Dedifferentiated amniotic fluid mesenchymal stem cell (primary cell): Measurements from ENCODE around the gene GABBR2.

ENCODE experiments used
- DNase-seq: peaks from one replicate; pipeline ENCODE4 v3.0.0-alpha.2; 2016; ENCODE audit errors: extremely low spot score

Gene GABBR2

GRCh38 chr9:98370976-98371315, 337.8 kb downstream of the GABBR2 start:
- DNase-seq: no peak

DNA sequence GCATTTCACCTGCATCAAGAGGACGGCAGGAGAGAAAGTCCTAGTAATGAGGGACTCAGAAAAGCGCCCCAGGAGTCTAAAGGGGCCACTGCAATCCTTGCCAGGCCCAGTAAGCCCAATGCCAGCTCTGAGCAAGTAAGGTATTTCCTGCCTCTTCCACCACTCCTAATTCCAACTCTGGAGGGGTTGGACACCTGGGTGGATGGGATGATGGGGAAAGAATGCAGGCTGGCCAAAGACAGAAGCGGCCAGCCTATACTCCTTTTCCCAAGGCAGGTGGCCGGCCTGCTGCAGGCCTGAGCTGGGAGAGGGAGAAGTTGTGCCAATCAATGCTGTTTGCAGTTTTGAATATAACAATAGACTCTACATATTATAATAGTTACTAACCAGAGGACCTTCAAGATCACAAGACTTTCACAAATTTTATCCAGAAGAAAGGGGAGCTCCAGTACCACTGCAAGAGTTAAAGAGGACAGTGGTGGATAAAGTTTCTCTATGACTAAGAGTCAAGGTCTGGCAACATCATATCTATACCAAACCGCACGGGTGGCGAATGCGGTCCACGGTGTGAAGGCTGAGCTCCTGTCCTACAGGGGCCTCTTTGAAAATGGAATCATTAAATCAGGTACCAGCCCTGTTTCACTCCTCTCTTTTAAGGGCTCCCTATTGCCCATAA, 338.3 kb downstream of the GABBR2 start:
- no peak for DNase-seq

GRCh38 chr9:98369896-98370295, 338.8 kb downstream of the GABBR2 start:
- DNase-seq: no peak

DNA sequence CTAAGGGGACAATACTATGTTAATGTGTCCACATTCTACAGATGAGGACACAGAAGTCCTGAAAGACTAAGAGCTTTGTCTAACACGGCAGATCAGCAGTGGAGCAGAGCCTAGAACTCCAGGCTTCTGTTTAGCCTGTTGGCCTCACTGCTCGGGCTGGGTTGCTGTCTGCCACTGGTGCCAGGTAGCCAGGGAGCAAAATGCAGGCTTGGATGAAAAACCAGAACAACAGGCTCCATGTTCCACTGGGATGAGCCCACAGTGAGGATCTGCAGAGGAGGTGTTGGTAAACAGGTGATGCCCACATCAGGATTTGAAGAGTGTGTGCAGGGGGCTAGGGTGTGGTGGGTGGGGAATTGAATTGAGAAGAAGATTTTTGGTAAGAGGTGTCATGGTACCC, 339.3 kb downstream of the GABBR2 start:
- no peak for DNase-seq

GRCh38 chr9:98369066-98369425, 339.7 kb downstream of the GABBR2 start:
- no peak for DNase-seq

GRCh38 chr9:98368366-98369065, 340.2 kb downstream of the GABBR2 start:
- DNase-seq: no peak

GRCh38 chr9:98367923-98368322, 340.8 kb downstream of the GABBR2 start:
- DNase-seq: no peak

GRCh38 chr9:98367371-98367900, 341.3 kb downstream of the GABBR2 start:
- no peak for DNase-seq

GRCh38 chr9:98365781-98366180, 343.0 kb downstream of the GABBR2 start:
- no peak for DNase-seq

DNA sequence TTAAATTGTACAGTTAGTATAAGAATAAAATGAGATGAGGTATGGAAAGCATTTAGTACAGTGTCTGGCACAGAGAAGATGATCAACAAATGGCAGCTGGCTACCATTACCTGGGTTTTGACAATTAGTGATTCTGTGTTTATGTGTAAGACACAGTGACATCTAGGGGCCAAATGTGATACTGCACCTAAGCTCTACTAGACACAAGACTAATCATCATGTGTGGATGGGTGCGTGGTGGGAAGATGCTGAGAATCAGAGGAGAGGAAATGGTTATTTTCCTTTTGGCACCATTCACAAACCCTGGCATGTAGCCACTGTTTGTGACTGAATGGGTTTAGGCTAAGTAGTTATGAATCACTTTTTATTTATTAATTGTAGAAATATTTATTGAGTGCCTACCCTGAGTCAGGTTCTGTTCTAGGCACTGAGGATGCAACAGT, 343.5 kb downstream of the GABBR2 start:
- DNase-seq: no peak

DNA sequence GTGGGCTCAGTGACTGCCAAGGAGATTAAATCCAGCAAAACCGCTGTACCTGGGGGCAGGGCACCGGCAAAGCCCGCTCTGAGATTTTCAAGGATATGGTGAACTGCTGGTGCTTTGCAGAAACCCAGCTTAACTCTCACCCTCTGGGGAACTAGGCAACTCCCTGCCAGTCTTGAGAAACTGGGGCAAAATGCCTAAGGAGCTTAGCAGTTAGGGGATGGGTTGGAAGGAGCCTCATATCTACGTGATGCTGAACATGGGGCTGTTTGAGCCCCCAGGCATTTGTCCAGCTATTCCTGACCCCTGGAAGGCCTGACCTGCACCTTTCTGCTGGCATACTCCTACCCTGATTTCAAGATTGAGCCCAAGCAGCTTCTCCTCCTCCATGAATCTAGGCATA, 344.6 kb downstream of the GABBR2 start:
- no peak for DNase-seq

GRCh38 chr9:98363644-98364043, 345.1 kb downstream of the GABBR2 start:
- no peak for DNase-seq

- DNase-seq: no peak
Observed at GRCh38 chr9:98362624-98363252, 346.0 kb downstream of the GABBR2 start.

DNA sequence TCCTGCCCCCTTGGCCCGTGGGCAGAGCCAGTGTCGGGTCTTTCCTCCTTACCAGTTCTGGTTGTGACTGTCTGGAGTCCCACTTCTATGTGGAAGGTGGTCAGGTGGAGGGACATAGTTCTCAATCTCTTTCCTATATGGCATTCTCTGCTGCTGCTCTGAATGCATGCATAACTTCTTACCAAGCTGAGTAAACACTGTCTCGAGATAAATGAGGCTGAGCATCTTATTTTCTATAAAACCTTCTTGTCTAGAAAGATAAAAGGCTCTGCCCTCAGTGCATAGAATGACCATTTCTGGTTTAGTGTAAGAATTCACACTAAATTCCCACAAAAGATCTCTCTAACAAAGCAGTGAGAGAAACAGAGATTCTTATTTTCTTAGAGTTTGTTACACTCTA, 347.1 kb downstream of the GABBR2 start:
- no peak for DNase-seq

DNA sequence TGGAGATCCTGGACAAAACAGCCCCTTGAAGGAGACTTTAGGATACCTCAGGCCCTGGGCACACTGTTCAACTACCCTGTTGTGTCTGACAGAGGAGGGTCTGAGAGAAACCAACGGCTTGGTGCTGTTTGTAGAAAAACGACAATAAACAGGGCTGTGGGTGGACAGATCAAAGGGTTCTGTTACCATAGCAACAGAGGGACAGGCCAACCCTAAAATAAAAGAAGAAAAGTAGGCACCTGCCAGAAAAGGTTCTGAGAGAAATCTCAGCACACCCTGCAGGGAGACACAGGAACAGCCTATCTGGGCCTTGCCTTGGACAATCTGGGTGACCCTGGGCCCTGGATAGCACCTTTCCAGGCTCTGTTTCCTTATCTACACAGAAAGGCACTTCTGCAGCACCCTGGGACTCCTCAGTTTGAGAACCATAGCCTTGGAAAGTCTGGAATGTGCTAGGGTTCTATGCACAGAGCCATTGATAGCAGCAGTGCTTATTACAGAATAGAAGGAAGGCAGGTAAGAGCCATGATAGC, 348.5 kb downstream of the GABBR2 start:
- DNase-seq: no peak

DNA sequence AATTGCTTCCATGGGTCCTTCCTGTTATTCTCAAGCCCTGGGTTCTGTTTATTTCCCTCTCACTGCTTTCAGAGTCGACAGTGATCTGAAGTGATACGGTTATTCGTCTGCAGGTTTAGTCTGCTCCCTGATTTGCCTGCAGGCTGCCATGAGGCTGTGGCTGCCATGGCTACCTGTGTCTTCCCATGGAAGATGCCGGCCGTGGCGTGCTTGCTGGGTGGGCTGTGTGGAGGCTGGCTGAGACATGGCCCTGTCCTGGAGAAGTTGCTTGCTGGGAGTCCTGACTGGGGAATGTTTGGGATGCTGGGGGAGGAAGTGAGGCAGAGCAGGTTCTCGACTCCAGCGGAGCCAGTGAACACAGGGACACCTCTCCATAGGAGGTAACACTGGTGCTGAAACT, 349.2 kb downstream of the GABBR2 start:
- no peak for DNase-seq

DNA sequence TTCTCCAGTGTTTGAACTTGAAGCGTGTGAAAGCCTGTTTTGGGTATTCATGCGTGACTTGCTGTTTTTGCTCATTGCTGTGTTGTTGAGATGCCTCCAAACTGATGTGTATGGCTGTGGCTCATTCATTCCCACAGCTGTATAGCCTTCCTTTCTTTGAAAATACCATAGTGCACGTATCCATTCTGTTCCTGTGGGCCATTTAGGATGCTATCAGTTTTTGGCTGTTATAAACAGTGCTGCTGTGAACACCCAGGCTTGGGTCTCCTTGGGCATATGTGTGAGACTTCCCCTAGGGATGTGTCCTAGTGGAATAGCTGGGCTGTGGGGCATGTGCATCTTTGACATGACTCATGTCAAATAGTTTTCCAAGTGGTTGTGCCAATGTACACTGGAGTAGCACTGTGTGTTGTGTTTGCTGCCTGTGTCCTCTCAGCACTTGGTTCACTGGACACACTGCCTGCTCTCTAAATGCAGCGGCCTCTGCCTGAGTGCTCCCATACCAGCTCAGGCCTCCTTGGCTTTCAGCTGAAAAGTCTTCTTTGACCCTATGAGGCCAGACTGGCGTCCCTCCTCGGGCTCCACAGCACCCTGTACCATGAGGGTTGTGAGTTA, 350.7 kb downstream of the GABBR2 start:
- no peak for DNase-seq

DNA sequence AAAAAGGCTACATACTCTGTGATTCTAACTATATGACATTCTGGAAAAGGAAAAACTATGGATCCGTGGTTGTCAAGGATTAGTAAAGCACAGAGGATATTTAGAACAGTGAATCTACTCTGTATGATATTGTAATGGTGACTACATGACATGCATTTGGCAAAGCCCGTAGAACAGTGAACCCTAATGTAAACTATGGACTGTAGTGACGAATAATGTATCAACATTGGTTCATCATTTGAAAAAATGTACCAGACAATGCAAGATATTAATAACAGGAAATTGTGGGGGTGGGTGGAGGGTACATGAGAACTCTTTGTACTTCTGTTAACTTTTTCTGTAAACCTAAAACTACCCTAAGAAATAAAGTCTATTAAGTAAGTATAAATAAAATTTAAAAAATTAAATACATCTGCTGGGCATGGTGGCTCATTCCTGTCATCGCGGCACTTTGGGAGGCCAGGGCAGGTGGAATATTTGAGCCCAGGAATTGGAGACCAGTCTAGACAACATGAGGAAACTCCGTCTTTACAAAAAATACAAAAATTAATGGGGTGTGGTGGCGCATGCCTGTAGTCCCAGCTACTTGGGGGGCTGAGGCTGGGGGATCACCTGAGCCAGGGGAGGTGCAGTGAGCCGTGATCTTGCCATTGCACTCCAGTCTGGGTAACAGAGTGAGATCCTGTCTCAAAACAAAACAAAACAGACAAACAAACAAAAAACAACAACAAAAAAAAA, 351.6 kb downstream of the GABBR2 start:
- DNase-seq: no peak

DNA sequence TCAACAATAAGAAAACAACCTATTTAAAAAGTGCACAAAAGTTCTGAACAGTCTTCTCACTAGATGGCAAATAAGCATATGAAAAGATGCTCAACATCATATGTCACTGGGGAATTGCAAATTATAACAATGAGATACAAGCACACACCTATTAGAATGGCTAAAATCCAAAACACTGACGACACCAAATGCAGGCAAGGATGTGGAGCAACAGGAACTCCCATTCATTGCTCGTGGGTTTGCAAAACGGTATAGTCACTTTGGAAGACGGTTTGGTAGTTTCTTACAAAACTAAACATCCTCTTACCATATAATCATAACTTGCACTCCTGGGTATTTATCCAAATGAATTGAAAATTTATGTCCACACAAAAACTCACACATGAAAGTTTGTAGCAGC, 352.4 kb downstream of the GABBR2 start:
- no peak for DNase-seq

DNA sequence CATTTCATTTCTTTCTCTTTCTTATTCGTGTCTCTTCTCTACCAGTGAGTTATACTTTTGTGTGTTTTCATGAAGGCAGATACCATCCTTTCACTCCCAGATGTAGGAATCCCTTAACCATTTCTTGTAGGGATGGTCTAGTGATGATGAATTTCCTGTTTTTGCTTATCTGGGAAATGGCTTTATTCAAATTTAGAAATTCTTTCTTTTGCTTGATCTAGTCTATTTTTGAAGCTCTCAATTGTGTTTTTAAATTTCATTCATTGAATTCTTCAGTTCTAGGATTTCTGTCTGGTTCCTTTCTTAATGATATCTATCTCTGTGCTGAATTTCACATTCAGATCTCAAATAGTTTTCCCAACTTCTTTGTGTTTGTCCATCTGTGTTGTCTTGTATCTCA, 357.4 kb downstream of the GABBR2 start:
- DNase-seq: no peak

DNA sequence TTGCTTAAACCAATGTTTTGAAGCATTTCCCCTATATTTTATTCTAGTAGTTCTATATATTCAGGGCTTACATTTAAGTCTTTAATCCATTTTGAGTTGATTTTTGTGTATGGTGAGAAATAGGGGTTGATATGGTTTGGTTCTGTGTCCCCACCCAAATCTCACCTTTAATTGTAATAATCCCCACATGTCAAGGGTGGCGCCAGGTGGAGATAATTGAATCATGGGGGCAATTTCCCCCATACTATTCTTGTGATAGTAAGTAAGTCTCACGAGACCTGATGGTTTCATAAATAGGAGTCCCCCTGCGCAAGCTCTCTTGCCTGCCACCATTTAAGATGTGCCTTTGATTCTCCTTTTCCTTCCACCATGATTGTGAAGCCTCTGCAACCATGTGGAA, 361.1 kb downstream of the GABBR2 start:
- DNase-seq: no peak

DNA sequence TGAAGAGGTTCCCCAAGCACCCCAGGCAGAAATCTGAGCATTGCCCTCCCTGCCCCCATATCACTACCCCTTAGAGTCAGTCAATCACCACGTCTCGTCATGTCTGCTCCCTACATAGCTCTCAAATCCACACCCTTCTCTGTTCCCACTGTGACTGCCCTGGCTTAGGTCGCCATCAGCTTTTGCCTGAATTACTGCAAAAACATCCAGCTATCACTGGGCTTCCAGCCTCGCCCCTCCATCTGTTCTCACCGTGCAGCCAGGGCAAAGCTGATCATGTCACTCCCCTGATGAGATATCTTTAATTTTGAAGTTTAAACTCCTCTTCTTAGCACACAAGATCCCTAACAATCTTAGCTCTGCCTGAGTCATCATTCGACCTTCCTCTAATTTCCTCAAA, 363.7 kb downstream of the GABBR2 start:
- no peak for DNase-seq
